Smooth muscle cell (in vitro differentiated cells): Measurements from ENCODE around the gene LARP4B. TPM values are rescaled to one million over a fixed set of nuclear protein-coding genes. Genes with fewer than 3 reads are reported as not detected.

ENCODE experiments used
- DNase-seq: peaks from one replicate; lab custom pipeline; 2025; ENCODE audit not compliant: unreplicated experiment; lab: John Stamatoyannopoulos, UW
- H2AFZ ChIP-seq: fragments of 200-600 bp; sonication (generic); 2 replicates; pipeline ENCODE4 v1.6.0; 2016; ENCODE audit warnings: antibody characterized with exemption, low read depth, mild to moderate bottlenecking
- H3F3A ChIP-seq: fragments of 200-600 bp; sonication (generic); 2 replicates; pipeline ENCODE4 v1.6.0; 2017; ENCODE audit warnings: antibody characterized with exemption, low read depth
- H3K27ac ChIP-seq: fragments of 200-600 bp; sonication (generic); 2 replicates; pipeline ENCODE4 v1.5.1; 2016; ENCODE audit warnings: low read depth, mild to moderate bottlenecking
- H3K27me3 ChIP-seq: fragments of 200-600 bp; sonication (generic); 2 replicates; pipeline ENCODE4 v1.6.1; 2016; ENCODE audit warnings: low read depth, mild to moderate bottlenecking
- H3K36me3 ChIP-seq: fragments of 200-600 bp; sonication (generic); 2 replicates; pipeline ENCODE4 v1.5.1; 2016; ENCODE audit warnings: low read depth
- H3K4me1 ChIP-seq: fragments of 200-600 bp; sonication (generic); 2 replicates; pipeline ENCODE4 v1.5.1; 2016; ENCODE audit warnings: low read depth
- H3K4me2 ChIP-seq: fragments of 200-600 bp; sonication (generic); 2 replicates; pipeline ENCODE4 v1.6.0; 2016; ENCODE audit warnings: mild to moderate bottlenecking
- H3K4me3 ChIP-seq: fragments of 200-600 bp; sonication (generic); 2 replicates; pipeline ENCODE4 v1.5.1; 2016; ENCODE audit warnings: mild to moderate bottlenecking
- H3K79me2 ChIP-seq: fragments of 200-600 bp; sonication (generic); 2 replicates; pipeline ENCODE4 v1.6.0; 2016; ENCODE audit warnings: low read depth, mild to moderate bottlenecking
- H3K9ac ChIP-seq: fragments of 200-600 bp; sonication (generic); 2 replicates; pipeline ENCODE4 v1.6.0; 2016; ENCODE audit warnings: low read depth
- H3K9me3 ChIP-seq: fragments of 200-600 bp; sonication (generic); replicated peaks from 2 replicates; pipeline ENCODE4 v1.5.1; 2016; ENCODE audit warnings: low read depth
- H4K20me1 ChIP-seq: fragments of 200-600 bp; sonication (generic); 2 replicates; pipeline ENCODE4 v1.6.0; 2016; ENCODE audit warnings: low read depth
- WGBS: methylation state at CpG from one replicate; pipeline ENCODE4 v1.1.7; 2016; ENCODE audit warnings: low lambda C conversion rate; 5-methylcytosine and 5-hydroxymethylcytosine counted together
- polyA plus RNA-seq: library from polyadenylated mRNA; unstranded; fragments of >200 nt; fragmentation: Nextera tagmentation; extraction: Ambion mirVana; gene quantifications from 2 replicates; pipeline ENCODE4 v1.2.1, GENCODE V29; 2016
- total RNA-seq: library from RNA; depleted of rRNA; stranded (reverse); fragments of >200 nt; gene quantifications from 2 replicates; pipeline ENCODE4 v1.2.3, GENCODE V29; 2014
- TF ChIP-seq, protein P1 (sequence below): fragments of 200-600 bp; sonication (generic); IDR thresholded peaks from 2 replicates; pipeline ENCODE4 v1.5.1; 2017; ENCODE audit warnings: borderline replicate concordance, mild to moderate bottlenecking, antibody characterized with exemption; ENCODE audit not compliant: insufficient read depth, poor library complexity, severe bottlenecking

LARP4B gene
- total and polyA plus RNA-seq, 2 experiments from 2014 or later: 16.7 to 24.9 TPM

GRCh38 chr10:774661-775244, 156.8 kb downstream of the LARP4B start:
- no peak overlapping the region for H2AFZ ChIP-seq
- WGBS: 94% methylated on average over 23 of the region's 23 CpGs
- H3F3A ChIP-seq: no peaks in the 10 kb centered on the region
- H3K79me2 ChIP-seq: no peaks in the 10 kb centered on the region
- H4K20me1 ChIP-seq: no peaks in the 10 kb centered on the region
- no peak overlapping the region for H3K27ac ChIP-seq
- no peaks in the 10 kb centered on the region for H3K27me3 ChIP-seq
- no peak for DNase-seq
- H3K4me2 ChIP-seq: no peak overlapping the region
- no peaks in the 10 kb centered on the region for H3K36me3 ChIP-seq
- H3K9me3 ChIP-seq: no peaks in the 10 kb centered on the region
- TF ChIP-seq, protein P1, sequence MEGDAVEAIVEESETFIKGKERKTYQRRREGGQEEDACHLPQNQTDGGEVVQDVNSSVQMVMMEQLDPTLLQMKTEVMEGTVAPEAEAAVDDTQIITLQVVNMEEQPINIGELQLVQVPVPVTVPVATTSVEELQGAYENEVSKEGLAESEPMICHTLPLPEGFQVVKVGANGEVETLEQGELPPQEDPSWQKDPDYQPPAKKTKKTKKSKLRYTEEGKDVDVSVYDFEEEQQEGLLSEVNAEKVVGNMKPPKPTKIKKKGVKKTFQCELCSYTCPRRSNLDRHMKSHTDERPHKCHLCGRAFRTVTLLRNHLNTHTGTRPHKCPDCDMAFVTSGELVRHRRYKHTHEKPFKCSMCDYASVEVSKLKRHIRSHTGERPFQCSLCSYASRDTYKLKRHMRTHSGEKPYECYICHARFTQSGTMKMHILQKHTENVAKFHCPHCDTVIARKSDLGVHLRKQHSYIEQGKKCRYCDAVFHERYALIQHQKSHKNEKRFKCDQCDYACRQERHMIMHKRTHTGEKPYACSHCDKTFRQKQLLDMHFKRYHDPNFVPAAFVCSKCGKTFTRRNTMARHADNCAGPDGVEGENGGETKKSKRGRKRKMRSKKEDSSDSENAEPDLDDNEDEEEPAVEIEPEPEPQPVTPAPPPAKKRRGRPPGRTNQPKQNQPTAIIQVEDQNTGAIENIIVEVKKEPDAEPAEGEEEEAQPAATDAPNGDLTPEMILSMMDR: no peak
- no peak overlapping the region for H3K4me3 ChIP-seq
- no peaks in the 10 kb centered on the region for H3K4me1 ChIP-seq
- H3K9ac ChIP-seq: no peak overlapping the region

DNA sequence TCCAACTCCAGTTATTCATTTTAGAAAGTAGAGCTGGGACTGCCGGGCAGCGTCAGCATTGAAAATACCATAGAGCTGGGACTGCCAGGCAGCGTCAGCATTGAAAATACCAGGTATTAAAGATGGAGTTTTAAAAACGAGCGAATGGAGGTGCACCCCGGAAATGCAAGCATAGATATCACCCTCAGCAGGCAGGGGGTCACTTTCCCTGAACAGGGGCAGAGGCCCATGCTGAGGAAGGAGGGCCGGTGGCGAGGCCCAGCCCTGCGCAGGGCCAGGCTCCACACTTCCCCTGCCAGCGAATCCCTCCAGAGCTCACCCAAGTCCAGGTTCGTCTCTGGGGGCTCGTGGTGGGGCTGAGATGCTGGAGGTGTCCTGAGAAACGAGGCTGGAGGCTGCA, 157.3 kb downstream of the LARP4B start:
- Histone ChIP-seq H3K27ac (no peak overlapping the region), H4K20me1 (no peaks in the 10 kb centered on the region), H2AFZ (no peak overlapping the region), H3K4me3 (no peak overlapping the region), H3K9me3 (no peaks in the 10 kb centered on the region), H3F3A (no peaks in the 10 kb centered on the region), H3K36me3 (no peaks in the 10 kb centered on the region), H3K9ac (no peak overlapping the region), H3K79me2 (no peaks in the 10 kb centered on the region), H3K4me2 (no peak overlapping the region), H3K27me3 (no peaks in the 10 kb centered on the region), H3K4me1 (no peaks in the 10 kb centered on the region)
- TF ChIP-seq, protein P1: no peak
- DNase-seq: no peak
- 93% methylated on average over 13 of the region's 13 CpGs for WGBS

DNA sequence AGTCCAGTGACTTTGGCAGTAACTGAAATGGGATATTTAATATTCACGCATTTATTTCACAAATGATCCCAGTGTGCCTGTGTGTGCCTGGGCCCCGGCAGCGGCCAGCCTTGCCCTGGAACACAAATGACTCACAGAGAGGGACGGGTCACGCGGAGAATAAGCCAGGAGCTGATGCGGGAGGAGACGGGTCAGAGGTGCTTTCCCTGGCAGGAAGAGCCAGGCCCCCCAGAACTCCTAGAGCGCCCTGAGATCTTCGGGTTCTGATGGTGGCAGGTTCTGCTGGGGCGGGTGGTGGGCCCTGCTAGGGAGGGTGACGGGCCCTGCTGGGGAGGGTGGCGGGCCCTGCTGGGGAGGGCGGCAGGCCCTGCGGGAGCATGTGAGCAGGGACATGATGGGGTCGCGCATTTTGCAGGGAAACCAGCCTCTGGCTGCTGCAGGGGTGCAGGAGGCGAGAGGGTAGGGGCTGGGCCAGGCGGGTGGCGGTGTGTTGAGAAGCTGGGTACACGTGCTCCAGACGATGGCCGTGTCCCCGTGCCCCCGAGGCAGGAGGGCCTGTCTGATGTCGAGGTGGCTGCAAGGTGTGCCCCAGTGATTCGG, 157.8 kb downstream of the LARP4B start:
- Histone ChIP-seq H3K9ac (no peak overlapping the region), H3K4me2 (no peak overlapping the region), H3K4me3 (no peak overlapping the region), H3K9me3 (no peaks in the 10 kb centered on the region), H3K27me3 (no peaks in the 10 kb centered on the region), H3K4me1 (no peaks in the 10 kb centered on the region), H2AFZ (no peak overlapping the region), H3K27ac (no peak overlapping the region), H3K79me2 (no peaks in the 10 kb centered on the region), H4K20me1 (no peaks in the 10 kb centered on the region), H3K36me3 (no peaks in the 10 kb centered on the region), H3F3A (no peaks in the 10 kb centered on the region)
- DNase-seq: no peak
- 89% methylated on average over 24 of the region's 27 CpGs for WGBS
- TF ChIP-seq, protein P1: no peak

DNA sequence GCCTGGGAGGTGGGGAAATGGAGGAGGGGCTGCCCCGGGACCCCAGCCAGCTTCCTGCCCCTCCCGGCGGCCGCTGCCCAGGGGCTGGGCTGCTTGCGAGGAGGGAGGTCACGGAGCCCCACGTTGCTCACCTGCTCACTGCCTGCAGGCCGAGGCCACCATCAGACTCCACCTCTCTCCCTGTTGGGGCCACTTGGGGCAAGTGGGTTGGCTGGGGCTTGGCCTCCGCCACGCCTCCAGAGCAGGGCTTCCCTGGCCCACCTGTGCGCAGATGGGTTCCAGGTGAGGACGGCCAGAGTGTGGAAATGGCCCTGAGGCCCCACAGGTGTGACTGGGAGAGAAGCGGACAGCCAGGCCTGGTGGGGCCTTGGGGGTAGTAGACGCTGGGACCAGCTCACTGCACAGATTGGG, 159.3 kb downstream of the LARP4B start:
- H3K79me2 ChIP-seq: no peaks in the 10 kb centered on the region
- no peak overlapping the region for H3K9ac ChIP-seq
- no peaks in the 10 kb centered on the region for H4K20me1 ChIP-seq
- H3K4me1 ChIP-seq: no peaks in the 10 kb centered on the region
- no peak overlapping the region for H3K4me3 ChIP-seq
- no peak overlapping the region for H3K4me2 ChIP-seq
- 89% methylated on average over 14 of the region's 14 CpGs for WGBS
- no peak overlapping the region for H3K27ac ChIP-seq
- DNase-seq: no peak
- no peak overlapping the region for H2AFZ ChIP-seq
- no peaks in the 10 kb centered on the region for H3K27me3 ChIP-seq
- H3F3A ChIP-seq: no peaks in the 10 kb centered on the region
- TF ChIP-seq, protein P1: no peak
- no peaks in the 10 kb centered on the region for H3K36me3 ChIP-seq
- no peaks in the 10 kb centered on the region for H3K9me3 ChIP-seq
